Stimulated activated CD4-positive, alpha-beta T cell treated with anti-CD3 and anti-CD28 coated beads, Interleukin-12 subunit alpha, Interleukin-12 subunit beta, amount 100 ng/mL, for 4 hours (primary cell): ENCODE results near the gene EN2.

Experiments
- DNase-seq: peaks from one replicate; pipeline ENCODE4 v3.0.0-alpha.2; 2020

The EN2 gene

GRCh38 chr7:155510975-155511701 lies 53.2 kb downstream of the EN2 start:
- no peak for DNase-seq

GRCh38 chr7:155511702-155511996 lies 53.7 kb downstream of the EN2 start:
- DNase-seq = no peak

GRCh38 chr7:155512246-155512887 lies 54.4 kb downstream of the EN2 start:
- DNase-seq = no peak

GRCh38 chr7:155513543-155514285 lies 55.8 kb downstream of the EN2 start:
- no peak for DNase-seq

GRCh38 chr7:155514296-155514695 lies 56.4 kb downstream of the EN2 start:
- no peak for DNase-seq
